Myometrial cell (primary cell): ENCODE data around the gene NSUN6. TPM values are rescaled to one million over a fixed set of nuclear protein-coding genes. Genes with fewer than 3 reads are reported as not detected.

Experiments
- total RNA-seq: library from RNA; depleted of rRNA; stranded (reverse); fragments of >200 nt; gene quantifications from 2 replicates; pipeline ENCODE4 v1.2.3, GENCODE V29; 2015

NSUN6 gene, protein sequence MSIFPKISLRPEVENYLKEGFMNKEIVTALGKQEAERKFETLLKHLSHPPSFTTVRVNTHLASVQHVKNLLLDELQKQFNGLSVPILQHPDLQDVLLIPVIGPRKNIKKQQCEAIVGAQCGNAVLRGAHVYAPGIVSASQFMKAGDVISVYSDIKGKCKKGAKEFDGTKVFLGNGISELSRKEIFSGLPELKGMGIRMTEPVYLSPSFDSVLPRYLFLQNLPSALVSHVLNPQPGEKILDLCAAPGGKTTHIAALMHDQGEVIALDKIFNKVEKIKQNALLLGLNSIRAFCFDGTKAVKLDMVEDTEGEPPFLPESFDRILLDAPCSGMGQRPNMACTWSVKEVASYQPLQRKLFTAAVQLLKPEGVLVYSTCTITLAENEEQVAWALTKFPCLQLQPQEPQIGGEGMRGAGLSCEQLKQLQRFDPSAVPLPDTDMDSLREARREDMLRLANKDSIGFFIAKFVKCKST
- total RNA-seq, result 3.4 and 5.5 TPM in 2 replicates

DNA sequence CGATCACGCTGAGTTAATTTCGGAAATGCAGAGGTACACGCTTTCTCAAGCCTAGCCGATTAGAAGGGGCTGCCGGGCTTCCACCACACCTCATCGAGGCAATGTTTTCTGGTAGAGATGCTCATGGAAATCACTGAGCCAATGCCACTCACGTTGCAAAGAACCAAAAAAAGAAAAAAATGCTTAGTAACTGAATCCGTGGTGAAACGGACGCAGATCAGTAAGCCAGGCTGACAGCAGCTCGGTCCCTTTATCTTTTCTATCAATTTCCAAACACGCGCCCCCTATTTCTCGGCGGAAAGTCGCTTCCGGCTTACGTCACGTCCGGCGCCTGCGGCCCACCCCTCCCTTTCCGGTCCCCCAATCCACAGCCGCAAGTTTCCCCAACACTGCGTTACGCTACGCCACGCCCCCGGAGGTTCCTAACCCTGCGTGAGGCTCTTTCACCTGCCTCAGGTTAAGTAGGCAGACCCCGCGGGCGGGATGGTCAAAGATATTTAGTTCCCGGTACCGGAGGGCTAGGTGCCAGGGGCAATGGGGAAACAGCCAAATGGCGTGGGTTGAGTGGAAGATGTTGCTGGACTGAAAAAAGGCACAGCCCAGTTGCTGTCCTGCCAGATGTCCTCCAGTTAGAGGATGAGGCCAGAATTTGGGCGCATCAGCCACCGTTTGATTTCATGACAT, at the start of gene NSUN6:
NSUN6 (minus strand) TSS at position 264 of the 684 bp plus-strand sequence. CDS start 384 bp downstream, outside the sequence.

DNA sequence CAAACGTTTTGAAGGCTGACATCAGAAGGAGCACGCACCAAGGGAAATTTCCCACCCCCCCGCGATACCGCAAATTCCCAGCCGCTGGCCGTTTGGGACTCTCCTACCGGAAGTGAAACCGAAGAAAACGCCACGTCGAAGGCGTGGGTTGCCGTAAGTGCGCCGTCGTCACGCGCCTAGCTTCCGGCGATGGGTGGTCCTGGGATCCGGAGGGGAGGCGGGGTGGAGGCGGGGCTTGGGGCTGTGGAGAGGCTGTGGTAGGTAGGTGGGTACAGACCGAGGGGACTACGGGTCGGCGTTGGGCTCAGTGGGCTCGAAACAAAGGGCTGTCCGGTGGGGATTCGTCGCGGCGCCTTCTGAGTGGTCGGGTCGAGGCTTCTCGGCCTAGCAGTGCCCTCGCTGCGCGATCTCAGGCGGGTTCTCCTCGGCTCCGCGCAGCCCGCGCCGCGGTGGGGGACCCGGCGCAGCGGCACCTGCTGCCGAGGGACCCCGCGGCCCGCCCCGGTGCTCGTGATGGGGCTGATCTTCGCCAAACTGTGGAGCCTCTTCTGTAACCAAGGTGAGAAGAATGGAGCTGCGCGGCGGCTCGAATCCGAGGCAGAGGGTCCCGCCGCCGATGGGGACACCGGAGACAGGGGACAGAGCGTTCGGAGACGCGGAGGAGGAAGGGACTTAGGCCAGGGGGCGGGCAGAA, 7.9 kb upstream of the NSUN6 start, which contains the start of gene ARL5B:
ARL5B (plus strand) TSS at position 307 of the 694 bp plus-strand sequence; CDS start at position 514, 207 bp downstream.

Other genes starting within 250 kb of the NSUN6 start
- gene ARL5B, start 7.8 kb upstream of the NSUN6 start, total RNA-seq, result 4.6 and 8.2 TPM in 2 replicates